Mucosa of descending colon (tissue), 3 donors: ENCODE data around the gene JMJD1C. TPM values are rescaled to one million over a fixed set of nuclear protein-coding genes. Genes with fewer than 3 reads are reported as not detected.
"Not testable (repeated sequence)": the region's sequence is repeated elsewhere in the genome, so short reads cannot be mapped to it uniquely, and the experiment has no call there.

Source experiments
- ATAC-seq: fragments of 200-7000 bp; cut with Tn5 transposase; one replicate; pipeline ENCODE4 v1.9.1; 2020; ENCODE audit warnings: mild to moderate bottlenecking, moderate library complexity
- DNase-seq, 3 donors: peaks; one replicate each; pipeline ENCODE4 v3.0.0-alpha.2; 2020
- H3K36me3 ChIP-seq: fragments of 200-600 bp; one replicate; pipeline ENCODE4 v1.8.0; 2021; ENCODE audit warnings: low read depth, mild to moderate bottlenecking
- H3K4me1 ChIP-seq: fragments of 200-600 bp; one replicate; pipeline ENCODE4 v1.8.0; 2021; ENCODE audit warnings: low read depth, mild to moderate bottlenecking
- H3K4me3 ChIP-seq: fragments of 200-600 bp; one replicate; pipeline ENCODE4 v1.8.0; 2021; ENCODE audit warnings: mild to moderate bottlenecking
- H3K9me3 ChIP-seq: fragments of 200-600 bp; one replicate; pipeline ENCODE4 v1.8.0; 2021; ENCODE audit warnings: mild to moderate bottlenecking
- intact Hi-C, 2 donors: fragments of 100-400 bp; cut with DNase I in 1 of 2; cut with micrococcal nuclease in 1 of 2; formaldehyde crosslinking; loops; one replicate each; pipeline versions ENCODE4 v1.11.0 to v1.11.1; 2022; cut with DNase I, micrococcal nuclease
- total RNA-seq, 3 donors: library from RNA; stranded (reverse); fragmentation: NEBNext Ultra II Directional in 2 of 3; extraction: Animal tissue kit (Norgen Biotek cat#: 25700) in 2 of 3; gene quantifications; one replicate each; pipeline versions ENCODE4 v1.2.1 to v1.2.4, GENCODE V29; 2021 to 2023
- TF ChIP-seq, protein P1 (sequence below): fragments of 200-600 bp; IDR thresholded peaks from one replicate; pipeline ENCODE4 v1.8.0; 2022; ENCODE audit warnings: antibody characterized with exemption, mild to moderate bottlenecking
- donor health status: DM: no; HTN: no; CAD: no; lungs with moderate emphysema.
- donor health status: DM: no; HTN: no; CAD: no.
- donor health status: DM: no; HTN: yes; CAD: no.

JMJD1C gene
- total RNA-seq, 3 donors from 2014 or later, result 54.1 to 83.8 (median 82.1) TPM

- intact Hi-C loops, result no loop called here
- H3K4me3 ChIP-seq, result no peak overlapping the region
- H3K9me3 ChIP-seq, result no peaks in the 10 kb centered on the region
- ATAC-seq (no peak), DNase-seq (no peak)
- no peaks in the 10 kb centered on the region for H3K36me3 ChIP-seq
- no peaks in the 10 kb centered on the region for H3K4me1 ChIP-seq
- TF ChIP-seq, protein P1, sequence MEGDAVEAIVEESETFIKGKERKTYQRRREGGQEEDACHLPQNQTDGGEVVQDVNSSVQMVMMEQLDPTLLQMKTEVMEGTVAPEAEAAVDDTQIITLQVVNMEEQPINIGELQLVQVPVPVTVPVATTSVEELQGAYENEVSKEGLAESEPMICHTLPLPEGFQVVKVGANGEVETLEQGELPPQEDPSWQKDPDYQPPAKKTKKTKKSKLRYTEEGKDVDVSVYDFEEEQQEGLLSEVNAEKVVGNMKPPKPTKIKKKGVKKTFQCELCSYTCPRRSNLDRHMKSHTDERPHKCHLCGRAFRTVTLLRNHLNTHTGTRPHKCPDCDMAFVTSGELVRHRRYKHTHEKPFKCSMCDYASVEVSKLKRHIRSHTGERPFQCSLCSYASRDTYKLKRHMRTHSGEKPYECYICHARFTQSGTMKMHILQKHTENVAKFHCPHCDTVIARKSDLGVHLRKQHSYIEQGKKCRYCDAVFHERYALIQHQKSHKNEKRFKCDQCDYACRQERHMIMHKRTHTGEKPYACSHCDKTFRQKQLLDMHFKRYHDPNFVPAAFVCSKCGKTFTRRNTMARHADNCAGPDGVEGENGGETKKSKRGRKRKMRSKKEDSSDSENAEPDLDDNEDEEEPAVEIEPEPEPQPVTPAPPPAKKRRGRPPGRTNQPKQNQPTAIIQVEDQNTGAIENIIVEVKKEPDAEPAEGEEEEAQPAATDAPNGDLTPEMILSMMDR, result no peak
Observed at GRCh38 chr10:63297941-63298340, 167.8 kb downstream of the JMJD1C start.

GRCh38 chr10:63294781-63295180, 171.0 kb downstream of the JMJD1C start:
- intact Hi-C loops, result no loop called here
- Histone ChIP-seq H3K4me1 (no peaks in the 10 kb centered on the region), H3K9me3 (no peaks in the 10 kb centered on the region), H3K4me3 (no peak overlapping the region), H3K36me3 (no peaks in the 10 kb centered on the region)
- TF ChIP-seq, protein P1, result no peak
- ATAC-seq (no peak), DNase-seq (no peak)

GRCh38 chr10:63292847-63293246, 172.9 kb downstream of the JMJD1C start:
- H3K9me3 ChIP-seq, H3K36me3 ChIP-seq, intact Hi-C loops, DNase-seq, H3K4me1 ChIP-seq, H3K4me3 ChIP-seq, ATAC-seq: not testable (repeated sequence)

- H3K36me3 ChIP-seq, result no peaks in the 10 kb centered on the region
- no peaks in the 10 kb centered on the region for H3K9me3 ChIP-seq
- DNase-seq (no peak), ATAC-seq (no peak)
- intact Hi-C loops, result no loop called here
- TF ChIP-seq, protein P1, result no peak
- H3K4me3 ChIP-seq, result no peak overlapping the region
- no peaks in the 10 kb centered on the region for H3K4me1 ChIP-seq
Observed at GRCh38 chr10:63288170-63288569, 177.6 kb downstream of the JMJD1C start.

DNA sequence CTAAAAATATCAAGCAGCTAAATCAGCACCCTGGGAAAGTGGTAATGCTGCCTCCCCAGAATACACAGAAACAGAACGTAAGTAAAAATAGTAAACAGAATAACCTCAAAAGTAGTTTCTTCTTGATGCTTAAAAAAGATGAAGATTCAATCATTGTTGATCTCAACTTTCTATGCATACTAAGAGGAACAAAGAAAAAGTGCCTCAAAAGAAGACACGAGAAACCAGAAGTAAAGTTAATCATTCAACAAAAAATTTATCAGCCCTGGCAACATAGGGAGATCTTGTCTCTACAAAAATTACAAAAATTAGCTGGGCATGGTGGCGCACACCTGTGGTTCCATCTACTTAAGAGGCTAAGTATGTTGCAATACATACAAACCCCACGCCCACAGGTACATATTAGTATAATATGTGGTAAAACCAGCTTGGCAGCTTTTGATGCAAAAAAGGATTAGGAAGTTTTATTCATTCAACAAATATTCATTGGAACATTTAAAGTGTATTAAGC, 179.0 kb downstream of the JMJD1C start:
- DNase-seq (no peak), ATAC-seq (no peak)
- TF ChIP-seq, protein P1, result no peak
- Histone ChIP-seq H3K4me3 (no peak overlapping the region), H3K9me3 (no peaks in the 10 kb centered on the region), H3K4me1 (no peaks in the 10 kb centered on the region), H3K36me3 (no peaks in the 10 kb centered on the region)
- intact Hi-C loops, result no loop called here

DNA sequence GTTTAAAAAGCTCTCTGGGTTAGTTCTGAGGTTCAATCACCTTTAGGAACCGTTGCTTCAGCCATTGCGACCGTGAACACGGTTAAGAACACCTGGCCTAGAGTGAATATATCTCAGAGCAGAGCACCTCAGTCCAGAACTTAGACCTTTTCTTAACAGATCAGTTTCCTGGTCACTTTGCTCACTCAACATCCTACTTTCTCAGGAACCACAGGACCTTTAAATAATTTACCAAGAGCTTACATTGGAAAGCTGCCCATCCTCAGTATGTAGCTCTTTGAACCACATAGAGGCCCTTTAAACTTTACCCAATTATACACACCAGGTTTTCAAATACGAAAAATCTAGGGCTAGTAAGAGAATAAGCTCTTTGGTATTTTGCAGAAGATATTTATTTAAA, 179.4 kb downstream of the JMJD1C start:
- TF ChIP-seq, protein P1, result no peak
- Histone ChIP-seq H3K4me3 (no peak overlapping the region), H3K4me1 (no peaks in the 10 kb centered on the region), H3K9me3 (no peaks in the 10 kb centered on the region), H3K36me3 (no peaks in the 10 kb centered on the region)
- no peak for DNase-seq
- intact Hi-C loops, result no loop called here
- ATAC-seq, result peak; percentile 46

DNA sequence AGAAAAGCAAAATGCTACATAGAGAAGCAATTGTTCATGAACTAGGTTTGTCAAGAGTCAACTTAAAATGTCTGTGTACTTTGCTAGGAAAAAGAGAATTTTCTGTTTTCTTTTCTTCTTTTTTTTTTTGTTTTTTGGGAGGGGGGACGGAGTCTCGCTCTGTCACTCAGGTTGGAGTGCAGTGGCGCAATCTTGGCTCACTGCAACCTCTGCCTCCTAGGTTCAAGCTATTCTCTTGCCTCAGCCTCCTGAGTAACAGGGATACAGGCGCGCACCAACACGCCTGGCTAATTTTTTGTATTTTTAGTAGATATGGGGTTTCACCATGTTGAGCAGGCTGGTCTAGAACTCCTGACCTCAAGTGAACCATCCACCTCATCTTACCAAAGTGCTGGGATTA, 181.9 kb downstream of the JMJD1C start:
- ATAC-seq, H3K4me3 ChIP-seq, H3K4me1 ChIP-seq, H3K9me3 ChIP-seq, intact Hi-C loops, DNase-seq, H3K36me3 ChIP-seq: not testable (repeated sequence)
